Lower leg skin (tissue), 4 donors: ENCODE results near the gene TRAF4. TPM values are rescaled to one million over a fixed set of nuclear protein-coding genes. Genes with fewer than 3 reads are reported as not detected.
A peak's percentile ranks its signal among the peaks of the same experiment; 100 is the strongest.
"Not testable (repeated sequence)": the region's sequence is repeated elsewhere in the genome, so short reads cannot be mapped to it uniquely, and the experiment has no call there.

Experiments used
- DNase-seq, 2 donors: peaks; one replicate each; pipeline ENCODE4 v3.0.0-alpha.2; 2019; ENCODE audit warnings: low spot score in 2 of 2
- H3K4me3 ChIP-seq: fragments of 200-600 bp; sonication (generic); 2 replicates; pipeline ENCODE4 v1.5.1; 2017; ENCODE audit warnings: mild to moderate bottlenecking, low read depth; ENCODE audit not compliant: poor library complexity, severe bottlenecking
- CTCF ChIP-seq, 3 donors: fragments of 450-650 bp; IDR thresholded peaks; one replicate each; pipeline ENCODE4 v1.5.1; 2016; ENCODE audit warnings: antibody characterized with exemption in 3 of 3, mild to moderate bottlenecking in 3 of 3, moderate library complexity in 2 of 3
- POLR2A ChIP-seq, 2 donors: fragments of 450-650 bp; IDR thresholded peaks; one replicate each; pipeline ENCODE4 v1.6.1; 2016 to 2017; ENCODE audit warnings: antibody characterized with exemption in 2 of 2, mild to moderate bottlenecking in 1 of 2, moderate library complexity in 1 of 2
- WGBS, 2 donors: methylation state at CpG; one replicate each; pipeline ENCODE4 v1.1.5; 2018; 5-methylcytosine and 5-hydroxymethylcytosine counted together
- intact Hi-C: fragments of 100-400 bp; cut with DNase I; formaldehyde crosslinking; loops from one replicate; pipeline ENCODE4 v1.15.0; 2023; ENCODE audit warnings: low total_unique reads
- total RNA-seq, 4 donors: library from RNA; depleted of rRNA; stranded (reverse); fragments of >200 nt; gene quantifications; one replicate each; pipeline ENCODE4 v1.1.0, GENCODE V29; 2016

Gene TRAF4
- total RNA-seq, 4 donors from 2014 or later, result 11.0 to 30.9 (median 21.8) TPM

- no peak for DNase-seq
- no peak overlapping the region for H3K4me3 ChIP-seq
- 73 to 75% methylated on average over 3 of the region's 3 CpGs for WGBS, 2 donors
- no peak for TF ChIP-seq POLR2A (IDR thresholded peaks at IDR 0.05)
- TF ChIP-seq CTCF (IDR thresholded peaks at IDR 0.05), result no peak
- intact Hi-C loops, result no loop called here
Observed at GRCh38 chr17:28774206-28774605, 30.4 kb downstream of the TRAF4 start.

- no peak for DNase-seq
- TF ChIP-seq POLR2A (IDR thresholded peaks at IDR 0.05) (no peak), CTCF (IDR thresholded peaks at IDR 0.05) (no peak)
- intact Hi-C loops, result no loop called here
- 18 to 44% methylated on average over 1 of the region's 1 CpG for WGBS, 2 donors
- no peak overlapping the region for H3K4me3 ChIP-seq
Observed at GRCh38 chr17:28777178-28777577, 33.4 kb downstream of the TRAF4 start.

- peak in 1 of 2 donors; percentile 60 for DNase-seq
- intact Hi-C loops, result not testable (repeated sequence)
- WGBS, 2 donors, result 97 to 99% methylated on average over 13 of the region's 13 CpGs
Observed at GRCh38 chr17:28779601-28780000, 35.8 kb downstream of the TRAF4 start.

GRCh38 chr17:28783161-28783560 lies 39.4 kb downstream of the TRAF4 start:
- no peak for DNase-seq
- intact Hi-C loops, result no loop called here
- TF ChIP-seq CTCF (IDR thresholded peaks at IDR 0.05), result no peak
- no peak for TF ChIP-seq POLR2A (IDR thresholded peaks at IDR 0.05)
- H3K4me3 ChIP-seq, result no peak overlapping the region
- WGBS, 2 donors, result 85 to 88% methylated on average over 3 of the region's 3 CpGs

More at GRCh38 chr17:28779601-28780000, 35.8 kb downstream of the TRAF4 start:
- not testable (repeated sequence) for H3K4me3 ChIP-seq

- TF ChIP-seq CTCF (IDR thresholded peaks at IDR 0.05) (no peak), POLR2A (IDR thresholded peaks at IDR 0.05) (no peak)
- intact Hi-C loops, result no loop called here
- DNase-seq, result no peak
- no peak overlapping the region for H3K4me3 ChIP-seq
- 96 to 98% methylated on average over 4 of the region's 4 CpGs for WGBS, 2 donors
Observed at GRCh38 chr17:28788100-28788499, 44.3 kb downstream of the TRAF4 start.

- TF ChIP-seq CTCF (IDR thresholded peaks at IDR 0.05) (no peak), POLR2A (IDR thresholded peaks at IDR 0.05) (no peak)
- whole genome bisulfite sequencing, 2 donors, result 74 to 79% methylated on average over 2 of the region's 2 CpGs
- intact Hi-C loops, result no loop called here
Observed at GRCh38 chr17:28792877-28793661, 49.3 kb downstream of the TRAF4 start.

GRCh38 chr17:28794846-28795441 lies 51.1 kb downstream of the TRAF4 start:
- intact Hi-C loops, H3K4me3 ChIP-seq: not testable (repeated sequence)
- DNase-seq, result peak in 1 of 2 donors; percentile 43
- 92 to 94% methylated on average over 14 of the region's 14 CpGs for WGBS, 2 donors

More at GRCh38 chr17:28792877-28793661, 49.3 kb downstream of the TRAF4 start:
- peak in 1 of 2 donors; percentile 4 for DNase-seq
- no peak overlapping the region for H3K4me3 ChIP-seq
